ENCODE results near the gene C19orf33. TPM values are rescaled to one million over a fixed set of nuclear protein-coding genes. Genes with fewer than 3 reads are reported as not detected.
A peak's percentile ranks its signal among the peaks of the same experiment; 100 is the strongest.

Gene C19orf33
- total and polyA plus RNA-seq, 2 donors from 2014 or later: 40.3 to 43.9 TPM

DNA sequence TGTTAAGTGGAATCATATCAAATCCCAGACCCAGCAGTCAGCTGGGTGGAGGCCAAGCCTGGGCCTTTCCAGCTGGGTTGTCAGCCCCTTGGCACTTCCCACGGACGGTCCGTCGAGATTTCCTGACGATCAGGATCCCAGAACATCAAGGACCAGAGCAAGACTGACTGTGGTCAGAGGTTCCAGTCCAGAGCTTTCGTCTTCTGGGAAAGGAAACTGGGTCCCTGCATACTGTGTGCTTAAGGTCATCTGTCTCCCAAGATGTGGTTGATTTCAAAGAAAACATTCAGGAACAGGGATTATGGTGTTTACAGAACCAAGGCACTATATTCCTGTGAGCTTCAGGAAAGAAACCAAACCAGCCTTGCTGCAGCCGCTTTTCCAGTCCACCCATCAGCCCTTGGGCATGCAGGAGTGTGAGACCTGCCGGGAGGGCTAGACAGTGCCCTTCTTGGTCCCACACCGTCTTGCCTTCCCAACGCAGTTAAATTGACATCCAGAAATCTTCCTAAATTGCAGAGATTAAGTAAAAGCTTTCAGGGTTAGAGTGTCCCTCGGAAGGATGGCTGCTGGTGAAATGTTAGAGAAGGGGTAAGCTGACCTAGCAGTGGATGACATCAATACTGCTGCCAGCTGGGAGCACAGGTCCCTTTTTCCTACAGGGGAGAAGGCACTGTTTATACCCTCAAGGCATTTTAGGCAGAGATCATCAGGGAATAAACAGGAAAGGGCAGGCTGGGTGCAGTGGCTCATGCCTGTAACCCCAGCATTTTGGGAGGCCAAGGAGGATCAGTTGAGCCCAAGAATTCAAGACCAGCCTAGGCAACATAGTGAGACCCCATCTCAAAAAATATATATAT is 5.0 kb upstream of the C19orf33 start:
- FAIRE-seq: no peak
- Histone ChIP-seq H3K9ac (ENCODE audit: low read length in 3 of 3) (no peak overlapping the region), H3K36me3 (ENCODE audit: control insufficient read depth in 2 of 3, insufficient read depth in 3 of 3, low read length in 3 of 3) (no peaks in the 10 kb centered on the region), H3K4me1 (ENCODE audit: control insufficient read depth in 2 of 3, insufficient read depth in 2 of 3, low read depth in 1 of 3, low read length in 3 of 3) (peaks cover 0 to 4% (median 0%) of the 10 kb centered on the region in 3 donors), H3K27me3 (ENCODE audit: control insufficient read depth, insufficient read depth, low read length) (no peaks in the 10 kb centered on the region), H3K9me3 (ENCODE audit: control insufficient read depth in 2 of 3, insufficient read depth in 1 of 3, low read length in 3 of 3) (no peaks in the 10 kb centered on the region), H3K27ac (ENCODE audit: low read depth in 2 of 2, low read length in 2 of 2) (peak overlapping the region in 1 of 2 donors; percentile 13), H3K4me3 (ENCODE audit: low read length in 3 of 3) (no peak overlapping the region)
- TF ChIP-seq, protein P1, sequence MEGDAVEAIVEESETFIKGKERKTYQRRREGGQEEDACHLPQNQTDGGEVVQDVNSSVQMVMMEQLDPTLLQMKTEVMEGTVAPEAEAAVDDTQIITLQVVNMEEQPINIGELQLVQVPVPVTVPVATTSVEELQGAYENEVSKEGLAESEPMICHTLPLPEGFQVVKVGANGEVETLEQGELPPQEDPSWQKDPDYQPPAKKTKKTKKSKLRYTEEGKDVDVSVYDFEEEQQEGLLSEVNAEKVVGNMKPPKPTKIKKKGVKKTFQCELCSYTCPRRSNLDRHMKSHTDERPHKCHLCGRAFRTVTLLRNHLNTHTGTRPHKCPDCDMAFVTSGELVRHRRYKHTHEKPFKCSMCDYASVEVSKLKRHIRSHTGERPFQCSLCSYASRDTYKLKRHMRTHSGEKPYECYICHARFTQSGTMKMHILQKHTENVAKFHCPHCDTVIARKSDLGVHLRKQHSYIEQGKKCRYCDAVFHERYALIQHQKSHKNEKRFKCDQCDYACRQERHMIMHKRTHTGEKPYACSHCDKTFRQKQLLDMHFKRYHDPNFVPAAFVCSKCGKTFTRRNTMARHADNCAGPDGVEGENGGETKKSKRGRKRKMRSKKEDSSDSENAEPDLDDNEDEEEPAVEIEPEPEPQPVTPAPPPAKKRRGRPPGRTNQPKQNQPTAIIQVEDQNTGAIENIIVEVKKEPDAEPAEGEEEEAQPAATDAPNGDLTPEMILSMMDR (IDR thresholded peaks at IDR 0.05; ENCODE audit: borderline replicate concordance, extremely low read depth, insufficient read depth): no peak
- intact Hi-C loops (cut with DNase I): no loop called here
- no peak for DNase-seq

GRCh38 chr19:38304352-38304865 is 358 bp downstream of the C19orf33 start:
- H3K4me3 ChIP-seq (ENCODE audit: low read length in 3 of 3): peak overlapping the region in 1 of 3 donors; percentile 21
- H3K27ac ChIP-seq (ENCODE audit: low read depth in 2 of 2, low read length in 2 of 2): peak overlapping the region in 1 of 2 donors; percentile 71
- TF ChIP-seq, protein P1 (IDR thresholded peaks at IDR 0.05; ENCODE audit: borderline replicate concordance, extremely low read depth, insufficient read depth): no peak

GRCh38 chr19:38304866-38305429 is 897 bp downstream of the C19orf33 start:
- Histone ChIP-seq H3K27me3 (ENCODE audit: control insufficient read depth, insufficient read depth, low read length) (no peaks in the 10 kb centered on the region), H3K9me3 (ENCODE audit: control insufficient read depth in 2 of 3, insufficient read depth in 1 of 3, low read length in 3 of 3) (no peaks in the 10 kb centered on the region), H3K4me3 (ENCODE audit: low read length in 3 of 3) (peak overlapping the region in 1 of 3 donors; percentile 21), H3K4me1 (ENCODE audit: control insufficient read depth in 2 of 3, insufficient read depth in 2 of 3, low read depth in 1 of 3, low read length in 3 of 3) (peaks cover 0 to 4% (median 0%) of the 10 kb centered on the region in 3 donors), H3K9ac (ENCODE audit: low read length in 3 of 3) (no peak overlapping the region), H3K27ac (ENCODE audit: low read depth in 2 of 2, low read length in 2 of 2) (peak overlapping the region in 1 of 2 donors; percentile 71), H3K36me3 (ENCODE audit: control insufficient read depth in 2 of 3, insufficient read depth in 3 of 3, low read length in 3 of 3) (peaks cover 0 to 8% (median 5%) of the 10 kb centered on the region in 3 donors)
- DNase-seq (peak; percentile 89 to 95 (median 93)), FAIRE-seq (no peak)
- TF ChIP-seq, protein P1 (IDR thresholded peaks at IDR 0.05; ENCODE audit: borderline replicate concordance, extremely low read depth, insufficient read depth): no peak
- intact Hi-C loops (cut with DNase I): no loop called here

More at GRCh38 chr19:38304352-38304865, 358 bp downstream of the C19orf33 start:
- Histone ChIP-seq H3K27me3 (ENCODE audit: control insufficient read depth, insufficient read depth, low read length) (no peaks in the 10 kb centered on the region), H3K36me3 (ENCODE audit: control insufficient read depth in 2 of 3, insufficient read depth in 3 of 3, low read length in 3 of 3) (peaks cover 0 to 7% (median 5%) of the 10 kb centered on the region in 3 donors), H3K9me3 (ENCODE audit: control insufficient read depth in 2 of 3, insufficient read depth in 1 of 3, low read length in 3 of 3) (no peaks in the 10 kb centered on the region), H3K4me1 (ENCODE audit: control insufficient read depth in 2 of 3, insufficient read depth in 2 of 3, low read depth in 1 of 3, low read length in 3 of 3) (peaks cover 0 to 4% (median 0%) of the 10 kb centered on the region in 3 donors), H3K9ac (ENCODE audit: low read length in 3 of 3) (no peak overlapping the region)
- DNase-seq: peak in 1 of 5 donors; percentile 70
- intact Hi-C loops (cut with DNase I): no loop called here
- FAIRE-seq: no peak

Data from kidney (tissue), 14 donors.